ENCODE results near the gene LACRT. TPM values are rescaled to one million over a fixed set of nuclear protein-coding genes. Genes with fewer than 3 reads are reported as not detected.

LACRT gene
- total and polyA plus RNA-seq, 2 of the 13 experiments (the other 11 are each of a cell fraction or from before 2014, with no cell fraction given), result not detected

DNA sequence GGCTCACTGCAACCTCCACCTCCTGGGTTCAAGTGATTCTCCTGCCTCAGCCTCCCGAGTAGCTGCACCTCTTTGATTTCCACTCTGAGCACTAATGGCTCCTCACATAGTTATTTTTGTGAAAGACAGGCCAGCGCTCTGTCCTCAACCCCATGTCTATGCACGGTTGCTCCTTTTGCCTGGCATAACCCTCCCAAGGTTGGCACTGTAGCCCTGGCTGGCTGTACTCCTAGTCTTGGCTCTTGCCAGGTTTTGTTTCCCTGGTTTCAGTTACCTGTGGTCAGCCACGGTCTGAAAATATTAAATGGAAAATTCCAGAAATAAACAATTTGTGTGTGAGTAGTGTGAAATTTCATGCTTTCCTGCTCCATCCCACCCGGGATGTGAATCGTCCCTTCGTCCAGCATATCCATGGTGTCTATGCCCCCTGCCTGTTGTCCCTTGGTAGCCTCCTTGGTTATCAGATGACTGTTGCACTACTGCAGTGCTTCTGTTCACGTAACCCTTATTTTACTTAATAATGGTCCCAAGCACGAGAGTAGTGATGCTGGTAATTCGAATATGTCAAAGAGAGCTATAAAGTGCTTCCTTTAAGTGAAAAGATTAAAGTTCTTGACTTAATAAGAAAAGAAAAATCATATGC lies 25.7 kb upstream of the LACRT start:
- H3K4me3 ChIP-seq (replicated peaks in 1 of 3; ENCODE audit: insufficient read depth in 1 of 3, low read depth in 2 of 3, low read length in 3 of 3), result no peak overlapping the region
- FAIRE-seq (no peak), DNase-seq (ENCODE audit: low spot score) (no peak), ATAC-seq (no peak)
- no peaks in the 10 kb centered on the region for H3K4me1 ChIP-seq (ENCODE audit: insufficient read depth, low read length)
- POLR2A ChIA-PET, result no interaction called here
- H3K36me3 ChIP-seq (replicated peaks in 1 of 2; ENCODE audit: control insufficient read depth in 1 of 2, insufficient read depth in 2 of 2, low read length in 2 of 2), result no peaks in the 10 kb centered on the region
- 9% methylated on average over 10 of the region's 10 CpGs for WGBS (ENCODE audit: low lambda C conversion rate)
- H4K20me1 ChIP-seq (ENCODE audit: insufficient read depth, low read length), result no peaks in the 10 kb centered on the region
- CTCF ChIA-PET (ENCODE audit: low intra/inter-chr PET ratio, low total read pairs), result no interaction called here
- no peaks in the 10 kb centered on the region for H3K9me3 ChIP-seq (ENCODE audit: low read length)
- H3K79me2 ChIP-seq (ENCODE audit: insufficient read depth, low read length), result no peaks in the 10 kb centered on the region
- intact Hi-C loops (cut with micrococcal nuclease; ENCODE audit: unreplicated experiment) (no loop called here), in situ Hi-C loops (cut with HindIII; ENCODE audit: extremely low pct_ligation_motif_present, low pct_unique_long_range_greater_than_20kb) (no loop called here)
- TF ChIP-seq TAF15 (IDR thresholded peaks at IDR 0.05; ENCODE audit: low read depth, low read length, poor library complexity, severe bottlenecking) (no peak), ZNF317 (CRISPR knock-in tag; IDR thresholded peaks at IDR 0.05) (no peak), ZNF605 (CRISPR knock-in tag; IDR thresholded peaks at IDR 0.05) (no peak), KMT2B (CRISPR knock-in tag; IDR thresholded peaks at IDR 0.05) (no peak), NFYB (CRISPR knock-in tag; IDR thresholded peaks at IDR 0.05) (no peak), ZNF383 (CRISPR knock-in tag; IDR thresholded peaks at IDR 0.05; ENCODE audit: borderline replicate concordance) (no peak), MTA1 (CRISPR knock-in tag; IDR thresholded peaks at IDR 0.05; ENCODE audit: borderline replicate concordance) (no peak), YEATS4 (CRISPR knock-in tag; IDR thresholded peaks at IDR 0.05; ENCODE audit: borderline replicate concordance) (no peak), POLR2AphosphoS2 (IDR thresholded peaks at IDR 0.05; ENCODE audit: low read depth, low read length) (no peak), TAF1 (CRISPR knock-in tag; IDR thresholded peaks at IDR 0.05) (no peak)
- TF ChIP-seq, protein P1, sequence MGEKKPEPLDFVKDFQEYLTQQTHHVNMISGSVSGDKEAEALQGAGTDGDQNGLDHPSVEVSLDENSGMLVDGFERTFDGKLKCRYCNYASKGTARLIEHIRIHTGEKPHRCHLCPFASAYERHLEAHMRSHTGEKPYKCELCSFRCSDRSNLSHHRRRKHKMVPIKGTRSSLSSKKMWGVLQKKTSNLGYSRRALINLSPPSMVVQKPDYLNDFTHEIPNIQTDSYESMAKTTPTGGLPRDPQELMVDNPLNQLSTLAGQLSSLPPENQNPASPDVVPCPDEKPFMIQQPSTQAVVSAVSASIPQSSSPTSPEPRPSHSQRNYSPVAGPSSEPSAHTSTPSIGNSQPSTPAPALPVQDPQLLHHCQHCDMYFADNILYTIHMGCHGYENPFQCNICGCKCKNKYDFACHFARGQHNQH (CRISPR knock-in tag; IDR thresholded peaks at IDR 0.05), result no peak
- BruUV-seq (replicated peaks), result no TSS peak
- H2AFZ ChIP-seq (ENCODE audit: low read length), result no peak overlapping the region
- no peak overlapping the region for H3K9ac ChIP-seq (ENCODE audit: insufficient read depth, low read depth, low read length)
- H3K4me2 ChIP-seq (ENCODE audit: low read depth, low read length), result no peak overlapping the region
- H3K27me3 ChIP-seq (ENCODE audit: control insufficient read depth in 1 of 2, insufficient read depth in 2 of 2, low read length in 2 of 2), result peaks cover 0 to 13% of the 10 kb centered on the region in 2 experiments; a peak in 2 of 5 replicates
- no peak overlapping the region for H3K27ac ChIP-seq (ENCODE audit: extremely low read length, insufficient read depth, low read length)
